ENCODE measurements around the gene TUBB2B.

- TF ChIP-seq SIN3A (IDR thresholded peaks at IDR 0.05; ENCODE audit: borderline replicate concordance, insufficient read depth, low read length), result no peak
- TF ChIP-seq POLR2AphosphoS5 (IDR thresholded peaks at IDR 0.05; ENCODE audit: low read depth, low read length), result no peak
These were observed 38.2 kb upstream of the TUBB2B start for GRCh38 chr6:3265671-3266070.
